Measurements from ENCODE around the gene CDC25A.
A peak's percentile ranks its signal among the peaks of the same experiment; 100 is the strongest.

Gene CDC25A

GRCh38 chr3:48225587-48225986 is 37.4 kb upstream of the CDC25A start:
- no peak for TF ChIP-seq CTCF (IDR thresholded peaks at IDR 0.05; ENCODE audit: low read depth, low read length)
- no peak for DNase-seq (ENCODE audit: low read depth in 2 of 2)
- H3K4me3 ChIP-seq (replicated peaks in 1 of 2; ENCODE audit: low read depth in 2 of 2, low read length in 2 of 2) = no peak overlapping the region

GRCh38 chr3:48222616-48223513 is 34.6 kb upstream of the CDC25A start, which contains the start of gene CAMP:
Gene CAMP, plus strand, starts transcription at chr3:48223495. Its CDS starts 17 bp downstream, at chr3:48223512.
- peak; percentile 52 to 79 for DNase-seq (ENCODE audit: low read depth in 2 of 2)
- TF ChIP-seq CTCF (IDR thresholded peaks at IDR 0.05; ENCODE audit: low read depth, low read length) = no peak
- no peak within 1 kb of the TSS for H3K4me3 ChIP-seq (replicated peaks in 1 of 2; ENCODE audit: low read depth in 2 of 2, low read length in 2 of 2)

- no peak for DNase-seq (ENCODE audit: low read depth in 2 of 2)
- no peak overlapping the region for H3K4me3 ChIP-seq (replicated peaks in 1 of 2; ENCODE audit: low read depth in 2 of 2, low read length in 2 of 2)
- no peak for TF ChIP-seq CTCF (IDR thresholded peaks at IDR 0.05; ENCODE audit: low read depth, low read length)
Measured at GRCh38 chr3:48220746-48221145, 32.5 kb upstream of the CDC25A start.

GRCh38 chr3:48219543-48219942 is 31.3 kb upstream of the CDC25A start:
- no peak for TF ChIP-seq CTCF (IDR thresholded peaks at IDR 0.05; ENCODE audit: low read depth, low read length)
- no peak overlapping the region for H3K4me3 ChIP-seq (replicated peaks in 1 of 2; ENCODE audit: low read depth in 2 of 2, low read length in 2 of 2)
- DNase-seq (ENCODE audit: low read depth in 2 of 2) = peak in 1 of 2 donors; percentile 53

- no peak overlapping the region for H3K4me3 ChIP-seq (replicated peaks in 1 of 2; ENCODE audit: low read depth in 2 of 2, low read length in 2 of 2)
- DNase-seq (ENCODE audit: low read depth in 2 of 2) = no peak
- TF ChIP-seq CTCF (IDR thresholded peaks at IDR 0.05; ENCODE audit: low read depth, low read length) = no peak
Measured at GRCh38 chr3:48218537-48218936, 30.3 kb upstream of the CDC25A start.

GRCh38 chr3:48217449-48217848 is 29.2 kb upstream of the CDC25A start:
- no peak overlapping the region for H3K4me3 ChIP-seq (replicated peaks in 1 of 2; ENCODE audit: low read depth in 2 of 2, low read length in 2 of 2)
- TF ChIP-seq CTCF (IDR thresholded peaks at IDR 0.05; ENCODE audit: low read depth, low read length) = no peak
- DNase-seq (ENCODE audit: low read depth in 2 of 2) = no peak

All from cardiac fibroblast (primary cell).